Measurements from ENCODE around the gene TMEM242.

Gene TMEM242

DNA sequence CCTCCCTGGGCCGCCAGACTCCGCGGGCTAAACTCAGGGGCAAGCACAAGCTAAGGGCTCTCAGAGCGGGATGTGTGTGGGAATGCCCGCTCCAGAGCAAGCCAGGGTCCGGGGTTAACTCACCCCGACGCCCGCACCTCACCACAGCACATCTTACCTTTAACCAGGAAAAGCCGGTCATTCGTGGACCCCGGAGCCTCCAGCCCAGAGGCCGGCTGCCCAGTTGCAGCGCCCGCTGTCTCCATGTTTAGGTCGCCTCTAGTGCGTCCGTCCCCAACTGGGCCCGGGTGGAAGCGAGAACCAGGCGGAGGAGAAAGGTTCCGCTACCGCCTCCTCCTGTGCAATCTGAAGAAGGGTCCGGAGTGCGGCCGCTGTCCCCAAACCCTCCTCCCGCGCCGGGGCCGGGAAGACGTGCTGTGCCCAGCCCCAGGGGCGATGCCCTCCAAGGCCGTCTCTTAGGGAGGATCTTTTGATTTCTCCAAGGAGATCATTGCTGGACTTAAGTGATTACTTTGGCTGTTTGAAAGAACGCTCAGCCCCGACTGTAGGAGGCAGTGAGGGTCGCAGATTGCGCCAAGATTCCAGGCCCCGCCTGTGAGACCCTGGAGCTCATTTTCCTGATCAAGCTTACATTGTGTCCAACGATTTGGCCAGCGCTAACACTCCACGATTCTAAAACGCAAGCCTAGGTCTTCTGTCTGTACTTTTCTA is at the start of gene TMEM242:
TMEM242 (minus strand) TSS at position 265 of the 711 bp plus-strand sequence; CDS start at position 245, 20 bp downstream.
- peak; percentile 82 for DNase-seq (ENCODE audit: low spot score)

DNA sequence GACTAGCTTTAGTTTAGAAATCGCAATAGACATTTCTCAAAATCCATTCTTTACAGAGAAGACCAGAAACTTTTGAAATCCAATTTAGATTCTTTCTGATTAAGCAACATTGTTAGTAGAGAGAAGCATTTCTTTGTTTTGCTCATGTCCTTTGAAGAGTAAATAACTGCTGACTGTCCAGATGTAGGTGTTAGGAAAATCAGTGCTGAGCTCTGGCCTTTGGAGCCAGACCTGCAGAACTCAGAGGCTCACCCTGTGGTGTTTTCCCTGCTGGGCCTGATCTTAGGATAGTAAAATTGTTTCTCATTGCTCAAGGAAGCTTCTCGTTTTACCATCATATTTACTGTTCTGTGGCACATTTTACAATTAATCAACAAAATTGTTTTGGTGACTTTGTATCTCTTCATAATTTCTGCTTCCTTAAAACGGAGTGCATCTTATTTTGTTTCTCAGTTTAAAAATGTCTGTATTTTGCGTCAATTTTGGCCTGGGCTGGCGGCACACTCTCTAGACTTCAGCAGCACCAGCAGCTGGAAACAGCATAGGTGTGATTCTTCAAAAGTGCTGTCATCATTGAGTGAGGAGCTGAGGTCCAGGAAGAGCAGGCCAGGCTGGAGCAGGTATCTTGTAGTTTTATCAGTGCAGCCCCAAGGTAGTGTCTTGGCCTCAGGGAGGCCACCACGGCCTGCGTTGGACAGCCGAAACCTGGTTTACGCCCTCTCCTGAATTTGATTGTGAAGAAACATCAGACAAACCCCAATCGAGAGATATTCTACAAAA is 49.4 kb upstream of the TMEM242 start:
- no peak for DNase-seq (ENCODE audit: low spot score)
- TF ChIP-seq CTCF (IDR thresholded peaks at IDR 0.05; ENCODE audit: extremely low read depth, missing control alignments): no peak

More for the DNA sequence above, at the start of gene TMEM242:
- no peak for TF ChIP-seq CTCF (IDR thresholded peaks at IDR 0.05; ENCODE audit: extremely low read depth, missing control alignments)

DNA sequence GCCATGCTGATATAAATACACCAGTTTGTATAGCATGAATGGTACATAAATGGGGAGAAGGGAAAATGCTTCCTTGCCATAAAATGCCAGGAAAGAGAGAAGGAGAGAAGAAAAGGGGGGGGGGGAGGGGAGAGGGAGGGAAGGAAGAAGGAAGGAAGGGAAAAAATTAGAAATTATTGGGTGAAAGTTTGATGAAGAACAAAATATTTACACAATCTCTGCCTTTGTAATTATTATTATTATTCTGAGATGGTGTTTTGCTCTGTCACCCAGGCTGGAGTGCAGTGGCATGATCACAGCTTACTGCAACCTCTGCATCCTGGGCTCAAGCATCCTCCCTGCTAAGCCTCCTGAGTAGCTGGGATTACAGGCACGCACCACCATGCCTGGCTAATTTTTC is 47.4 kb upstream of the TMEM242 start:
- no peak for DNase-seq (ENCODE audit: low spot score)
- no peak for TF ChIP-seq CTCF (IDR thresholded peaks at IDR 0.05; ENCODE audit: extremely low read depth, missing control alignments)

- no peak for TF ChIP-seq CTCF (IDR thresholded peaks at IDR 0.05; ENCODE audit: extremely low read depth, missing control alignments)
Measured at GRCh38 chr6:157368359-157369049, 45.2 kb upstream of the TMEM242 start.

DNA sequence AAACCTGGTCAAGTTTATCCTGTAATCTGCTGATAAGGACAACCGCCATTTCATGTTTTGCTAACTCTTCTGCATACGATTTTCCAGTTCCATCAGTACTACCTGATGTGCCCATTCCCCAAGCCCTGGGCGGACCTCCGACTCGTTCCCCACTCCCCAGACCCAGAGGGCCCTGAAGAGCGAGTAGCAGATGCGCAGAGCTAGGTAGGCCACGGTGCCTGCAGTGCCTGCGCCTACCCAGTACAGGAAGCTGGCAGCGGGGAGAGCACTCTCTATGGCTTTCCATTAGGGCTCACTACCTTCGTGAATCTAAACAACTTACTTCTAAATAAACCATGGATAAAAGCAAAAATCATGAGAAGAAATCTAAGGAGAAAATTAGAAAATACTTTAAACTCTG is 43.3 kb upstream of the TMEM242 start:
- no peak for TF ChIP-seq CTCF (IDR thresholded peaks at IDR 0.05; ENCODE audit: extremely low read depth, missing control alignments)
- DNase-seq (ENCODE audit: low spot score): no peak

More at GRCh38 chr6:157368359-157369049, 45.2 kb upstream of the TMEM242 start:
- DNase-seq (ENCODE audit: low spot score): no peak

DNA sequence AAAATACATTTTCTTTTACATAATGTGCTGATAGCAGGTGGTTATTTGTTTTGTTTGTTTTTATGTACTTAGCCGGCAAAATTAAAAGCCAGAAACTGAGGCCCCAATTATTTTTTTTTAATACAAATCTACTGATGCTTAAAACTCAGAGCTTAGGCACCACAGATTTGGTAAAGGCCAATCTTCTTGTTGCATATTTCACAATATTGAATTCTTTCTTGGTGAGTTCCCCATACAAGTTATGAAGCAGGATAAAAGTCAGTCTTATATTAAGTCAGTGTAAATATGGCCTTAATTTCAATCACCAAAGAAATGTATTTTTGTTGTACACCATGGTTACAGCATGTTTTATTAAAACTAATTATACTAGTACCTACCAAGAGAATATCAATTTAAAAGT is 41.4 kb upstream of the TMEM242 start:
- DNase-seq (ENCODE audit: low spot score): no peak
- TF ChIP-seq CTCF (IDR thresholded peaks at IDR 0.05; ENCODE audit: extremely low read depth, missing control alignments): no peak

- no peak for TF ChIP-seq CTCF (IDR thresholded peaks at IDR 0.05; ENCODE audit: extremely low read depth, missing control alignments)
- DNase-seq (ENCODE audit: low spot score): no peak
Measured at GRCh38 chr6:157361886-157362285, 38.6 kb upstream of the TMEM242 start.

Measured in GM20000 (cell line).